ENCODE data around the gene MAP4K2.

Gene MAP4K2

GRCh38 chr11:64742087-64742888 is 60.7 kb downstream of the MAP4K2 start:
- H3F3A ChIP-seq (ENCODE audit: insufficient read depth, low read length), result no peaks in the 10 kb centered on the region
- H3K36me3 ChIP-seq (ENCODE audit: insufficient read depth, low read length), result no peaks in the 10 kb centered on the region
- peak overlapping the region; percentile 60 for H3K4me3 ChIP-seq (ENCODE audit: low read depth, low read length, poor library complexity, severe bottlenecking)
- no peaks in the 10 kb centered on the region for H4K20me1 ChIP-seq (ENCODE audit: insufficient read depth, low read length)
- H3K9me3 ChIP-seq (ENCODE audit: low read length), result no peaks in the 10 kb centered on the region
- no peak overlapping the region for H2AFZ ChIP-seq (ENCODE audit: low read length)
- no peaks in the 10 kb centered on the region for H3K9me2 ChIP-seq (ENCODE audit: low read depth, low read length)
- H3K27me3 ChIP-seq (ENCODE audit: insufficient read depth, low read length), result no peaks in the 10 kb centered on the region
- H3K79me2 ChIP-seq (ENCODE audit: insufficient read depth, low read length), result no peaks in the 10 kb centered on the region
- no peak for TF ChIP-seq EZH2 (IDR thresholded peaks at IDR 0.05; ENCODE audit: borderline replicate concordance, low read length)
- TF ChIP-seq CTCF (IDR thresholded peaks at IDR 0.05; ENCODE audit: low read length), result no peak
- peak overlapping the region; percentile 18 for H3K27ac ChIP-seq (ENCODE audit: low read depth, low read length, poor library complexity, severe bottlenecking)
- peak overlapping the region; percentile 98 for H3K4me2 ChIP-seq (ENCODE audit: low read length)
- peak overlapping the region; percentile 78; the same call in 1 of the 2 replicates for H3K9ac ChIP-seq (ENCODE audit: low read length)
- peaks cover 35% of the 10 kb centered on the region for H3K4me1 ChIP-seq (ENCODE audit: insufficient read depth, low read length, severe bottlenecking)

GRCh38 chr11:64741375-64742086 is 61.5 kb downstream of the MAP4K2 start:
- Histone ChIP-seq H3K4me2 (ENCODE audit: low read length) (peak overlapping the region; percentile 98), H4K20me1 (ENCODE audit: insufficient read depth, low read length) (no peaks in the 10 kb centered on the region)

GRCh38 chr11:64739871-64740270 is 63.1 kb downstream of the MAP4K2 start:
- no peak overlapping the region for H3K4me2 ChIP-seq (ENCODE audit: low read length)

More at GRCh38 chr11:64741375-64742086, 61.5 kb downstream of the MAP4K2 start:
- Histone ChIP-seq H3K4me3 (ENCODE audit: low read depth, low read length, poor library complexity, severe bottlenecking) (peak overlapping the region; percentile 60), H3K9ac (ENCODE audit: low read length) (no peak overlapping the region; the same call in 1 of the 2 replicates), H3K36me3 (ENCODE audit: insufficient read depth, low read length) (no peaks in the 10 kb centered on the region), H3K79me2 (ENCODE audit: insufficient read depth, low read length) (no peaks in the 10 kb centered on the region), H3K27me3 (ENCODE audit: insufficient read depth, low read length) (no peaks in the 10 kb centered on the region), H3F3A (ENCODE audit: insufficient read depth, low read length) (no peaks in the 10 kb centered on the region), H3K4me1 (ENCODE audit: insufficient read depth, low read length, severe bottlenecking) (peaks cover 35% of the 10 kb centered on the region), H3K9me3 (ENCODE audit: low read length) (no peaks in the 10 kb centered on the region), H2AFZ (ENCODE audit: low read length) (no peak overlapping the region), H3K9me2 (ENCODE audit: low read depth, low read length) (no peaks in the 10 kb centered on the region), H3K27ac (ENCODE audit: low read depth, low read length, poor library complexity, severe bottlenecking) (no peak overlapping the region)
- TF ChIP-seq EZH2 (IDR thresholded peaks at IDR 0.05; ENCODE audit: borderline replicate concordance, low read length) (no peak), CTCF (IDR thresholded peaks at IDR 0.05; ENCODE audit: low read length) (no peak)

More at GRCh38 chr11:64739871-64740270, 63.1 kb downstream of the MAP4K2 start:
- peaks cover 25% of the 10 kb centered on the region for H3K4me1 ChIP-seq (ENCODE audit: insufficient read depth, low read length, severe bottlenecking)
- H3K9me3 ChIP-seq (ENCODE audit: low read length), result no peaks in the 10 kb centered on the region
- H3F3A ChIP-seq (ENCODE audit: insufficient read depth, low read length), result no peaks in the 10 kb centered on the region
- H3K9ac ChIP-seq (ENCODE audit: low read length), result no peak overlapping the region
- no peak overlapping the region for H3K27ac ChIP-seq (ENCODE audit: low read depth, low read length, poor library complexity, severe bottlenecking)
- H4K20me1 ChIP-seq (ENCODE audit: insufficient read depth, low read length), result no peaks in the 10 kb centered on the region
- H3K27me3 ChIP-seq (ENCODE audit: insufficient read depth, low read length), result no peaks in the 10 kb centered on the region
- H3K4me3 ChIP-seq (ENCODE audit: low read depth, low read length, poor library complexity, severe bottlenecking), result no peak overlapping the region
- H3K36me3 ChIP-seq (ENCODE audit: insufficient read depth, low read length), result no peaks in the 10 kb centered on the region; the same call in 1 of the 2 replicates
- H2AFZ ChIP-seq (ENCODE audit: low read length), result no peak overlapping the region
- H3K9me2 ChIP-seq (ENCODE audit: low read depth, low read length), result no peaks in the 10 kb centered on the region
- no peaks in the 10 kb centered on the region for H3K79me2 ChIP-seq (ENCODE audit: insufficient read depth, low read length)
- TF ChIP-seq EZH2 (IDR thresholded peaks at IDR 0.05; ENCODE audit: borderline replicate concordance, low read length), result no peak
- no peak for TF ChIP-seq CTCF (IDR thresholded peaks at IDR 0.05; ENCODE audit: low read length)
